Measurements from ENCODE around the gene EHD3.
"Not testable (repeated sequence)": the region's sequence is repeated elsewhere in the genome, so short reads cannot be mapped to it uniquely, and the experiment has no call there.

The EHD3 gene

DNA sequence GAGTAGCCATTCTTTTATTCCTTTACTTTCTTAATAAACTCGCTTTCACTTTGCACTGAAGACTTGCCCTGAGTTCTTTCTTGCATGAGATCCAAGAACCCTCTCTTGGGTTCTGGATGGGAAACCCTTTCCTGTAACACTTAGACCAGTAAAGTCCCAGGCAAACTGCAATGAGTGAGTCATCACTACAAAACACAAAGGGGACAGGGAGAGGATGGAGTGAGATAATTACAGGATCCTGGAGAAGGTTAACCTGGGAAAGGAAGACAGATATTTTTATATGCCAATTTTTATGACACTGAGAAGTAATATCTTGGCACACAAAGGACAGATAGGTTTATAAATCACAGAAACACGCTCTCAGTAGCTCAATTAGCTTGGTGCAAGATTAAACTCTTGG, 48.7 kb downstream of the EHD3 start:
- in situ Hi-C loops (cut with MboI; ENCODE audit: low sequenced_read_pairs) = no loop called here

DNA sequence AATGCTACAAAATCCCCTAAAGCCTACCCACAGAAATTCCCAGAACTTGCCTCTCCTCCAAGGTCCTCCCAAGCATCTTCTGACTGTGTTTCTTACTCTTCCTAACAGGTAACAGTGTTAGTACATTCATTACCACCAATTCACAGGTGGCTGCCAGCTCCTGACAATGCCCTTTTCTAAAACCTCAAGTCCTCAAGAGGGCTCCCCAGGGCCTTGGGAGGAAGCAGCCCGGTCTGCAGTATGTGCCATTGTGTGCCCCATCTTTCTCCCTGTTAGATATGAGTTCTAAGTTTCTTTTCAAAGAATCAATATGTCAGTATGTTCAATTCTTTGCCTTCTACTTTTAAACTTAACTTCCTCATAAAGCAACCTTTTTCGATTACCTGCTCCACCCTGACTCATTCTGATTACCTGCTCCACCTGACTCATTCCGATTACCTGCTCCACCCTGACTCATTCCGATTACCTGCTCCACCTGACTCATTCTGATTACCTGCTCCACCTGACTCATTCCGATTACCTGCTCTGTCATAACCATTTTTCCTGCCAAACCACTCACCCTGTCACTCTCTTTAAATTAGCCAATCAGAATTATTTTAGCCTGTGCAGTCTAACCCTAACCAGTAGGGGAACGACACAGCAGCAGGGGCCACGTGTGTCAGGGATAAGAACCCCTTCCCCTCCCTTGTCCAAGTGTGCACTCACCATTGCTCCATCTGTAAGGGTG, 49.4 kb downstream of the EHD3 start:
- in situ Hi-C loops (cut with MboI; ENCODE audit: low sequenced_read_pairs) = not testable (repeated sequence)

DNA sequence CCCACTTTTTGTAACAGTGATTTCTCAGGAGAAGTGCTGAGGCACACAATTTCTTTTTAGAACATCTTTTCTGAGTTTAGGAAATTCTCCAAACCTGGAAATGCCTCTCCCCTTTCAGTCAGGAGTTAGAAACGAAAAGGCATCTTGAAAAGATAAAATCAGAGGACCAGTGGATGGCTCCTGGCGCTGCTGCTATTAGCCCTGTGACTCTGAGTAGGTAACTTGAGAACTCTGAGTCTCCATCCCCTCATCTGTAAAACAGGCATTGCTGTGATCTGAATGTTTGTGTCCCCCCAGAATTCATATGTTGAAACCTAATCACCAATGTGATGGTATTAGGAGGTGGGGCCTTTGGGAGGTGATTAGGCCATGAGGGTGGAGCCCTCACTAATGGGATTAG, 50.2 kb downstream of the EHD3 start:
- in situ Hi-C loops (cut with MboI; ENCODE audit: low sequenced_read_pairs) = no loop called here

DNA sequence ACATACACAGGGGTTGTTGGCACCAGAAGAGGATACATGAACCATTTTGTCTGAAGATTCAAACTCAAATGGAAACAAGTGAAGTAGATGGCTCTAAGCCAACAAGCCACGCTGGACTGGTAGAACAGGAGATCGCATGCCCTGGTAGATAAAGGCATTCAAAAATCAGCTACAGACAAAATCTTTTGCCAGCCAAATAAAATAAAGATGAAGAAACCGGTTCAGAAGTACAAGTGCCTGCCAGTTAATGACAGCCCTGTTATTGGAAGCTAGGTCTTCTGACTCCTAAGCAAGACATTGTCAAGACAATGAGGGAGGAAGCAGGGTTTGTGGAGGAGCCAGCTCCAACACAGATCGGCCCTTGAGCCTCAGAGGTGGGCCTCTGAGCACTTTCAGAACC, 52.3 kb downstream of the EHD3 start:
- in situ Hi-C loops (cut with MboI; ENCODE audit: low sequenced_read_pairs) = no loop called here

DNA sequence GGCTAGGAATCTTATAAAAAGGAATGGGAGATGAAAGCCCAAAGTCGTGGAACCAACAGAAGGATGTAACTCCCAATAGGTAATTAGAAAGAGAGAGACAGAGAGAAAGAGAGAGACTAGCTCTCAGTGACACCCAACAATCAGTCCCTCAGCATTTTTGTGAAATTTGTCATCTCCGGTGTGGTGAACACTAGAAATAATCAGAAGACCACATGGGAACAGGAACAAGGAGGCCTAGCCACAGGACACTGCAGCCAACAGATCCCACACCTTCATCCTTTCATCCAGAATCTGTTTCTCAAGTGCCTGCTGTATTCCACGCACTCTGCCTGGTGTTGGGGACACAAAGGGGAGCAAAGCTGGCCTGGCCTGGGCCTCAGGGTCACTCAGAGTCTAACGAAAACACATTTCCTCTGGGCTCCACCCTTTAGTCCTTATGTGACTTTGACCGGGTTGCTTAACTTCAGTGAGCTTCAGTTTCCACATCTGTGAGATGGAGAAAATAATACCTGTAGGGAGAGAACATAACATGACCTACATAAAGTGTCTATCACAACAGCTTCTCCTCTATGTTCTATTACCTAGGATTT, 53.1 kb downstream of the EHD3 start:
- in situ Hi-C loops (cut with MboI; ENCODE audit: low sequenced_read_pairs) = no loop called here

DNA sequence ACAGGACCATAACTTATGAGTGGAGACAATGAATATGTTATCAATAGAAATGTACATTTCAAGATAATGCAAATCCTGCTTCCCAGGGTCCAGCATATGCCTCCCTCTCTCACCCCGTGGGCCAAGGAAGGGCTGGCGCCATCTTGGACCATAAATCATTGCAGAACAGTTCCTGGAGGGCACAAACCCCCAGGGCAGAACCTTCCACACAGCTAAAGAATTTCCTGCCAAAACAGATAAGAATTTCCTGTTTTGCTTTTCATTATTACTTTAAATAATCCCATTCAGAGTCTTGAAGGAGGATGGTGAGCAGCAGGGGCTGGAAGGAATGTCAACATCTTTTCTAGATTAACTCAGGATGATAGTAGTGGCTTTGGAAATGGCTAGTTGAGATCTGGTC, 53.7 kb downstream of the EHD3 start:
- in situ Hi-C loops (cut with MboI; ENCODE audit: low sequenced_read_pairs) = no loop called here

DNA sequence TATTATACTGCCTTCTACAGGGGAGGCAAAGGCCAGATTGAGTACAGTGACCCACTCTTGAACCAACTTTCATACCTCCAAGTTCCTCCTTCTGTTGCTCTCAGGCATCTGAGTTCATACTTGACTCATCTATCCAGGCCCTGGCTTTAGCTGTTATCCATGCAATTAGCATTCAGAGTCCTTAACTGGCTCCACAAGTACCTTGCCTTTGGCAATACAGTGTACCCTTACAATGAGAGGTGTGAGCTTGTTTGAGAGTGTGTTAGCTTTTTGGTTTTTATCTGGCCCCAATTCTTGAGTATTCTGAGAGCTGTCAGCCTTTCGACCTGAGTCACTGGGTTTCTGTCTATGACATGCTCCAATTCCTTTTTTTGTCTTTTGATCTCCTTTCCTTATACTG, 60.2 kb downstream of the EHD3 start:
- in situ Hi-C loops (cut with MboI; ENCODE audit: low sequenced_read_pairs) = no loop called here

DNA sequence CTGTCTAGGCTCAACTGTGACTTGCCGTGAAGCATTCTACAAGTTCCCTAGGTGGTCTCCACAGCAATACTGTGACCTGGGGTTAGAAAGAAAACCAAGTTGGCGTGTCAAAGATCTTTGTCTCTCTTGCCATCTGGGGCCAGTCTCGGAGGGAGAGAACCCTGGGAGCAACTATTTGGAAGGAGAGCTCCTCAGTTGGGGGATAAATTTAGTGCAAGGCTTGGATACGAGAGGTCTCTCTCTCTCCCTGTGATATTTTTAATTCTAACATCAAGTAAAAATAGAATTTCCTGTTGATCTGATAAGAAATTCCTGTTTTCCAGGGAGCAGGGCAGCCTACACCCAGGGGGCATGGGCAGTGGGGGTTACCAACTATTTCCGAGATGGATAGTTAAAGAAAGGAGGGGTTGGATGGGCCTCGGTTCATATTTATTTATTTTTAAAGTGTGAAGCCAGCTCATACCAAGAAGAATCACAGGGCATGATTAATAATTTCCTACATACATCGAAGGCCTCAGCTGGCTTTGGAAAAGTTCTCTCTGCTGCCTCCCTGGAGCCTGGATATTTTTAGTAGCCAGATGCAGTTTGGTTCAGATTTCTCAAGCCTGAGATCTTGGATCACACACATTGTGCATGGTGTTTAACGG, 62.8 kb downstream of the EHD3 start:
- in situ Hi-C loops (cut with MboI; ENCODE audit: low sequenced_read_pairs) = no loop called here

DNA sequence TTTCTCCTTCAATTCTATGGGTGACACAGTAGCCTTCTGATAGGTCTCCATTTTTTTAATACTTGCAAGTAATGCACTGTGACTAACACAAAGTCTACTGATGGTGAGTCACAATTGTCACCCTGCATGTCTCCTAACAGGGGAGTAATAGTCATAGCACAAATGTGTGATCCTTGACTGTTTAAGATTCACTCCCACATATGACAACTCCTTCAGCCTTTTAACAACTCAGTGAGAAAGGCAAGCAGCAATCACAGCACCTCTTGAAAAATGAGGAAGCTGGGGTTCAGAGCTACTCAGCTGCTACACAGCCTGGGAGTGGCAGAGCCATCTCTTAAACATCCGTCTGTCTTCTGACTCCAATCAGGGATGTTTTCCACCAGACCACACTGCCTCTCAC, 63.8 kb downstream of the EHD3 start:
- in situ Hi-C loops (cut with MboI; ENCODE audit: low sequenced_read_pairs) = no loop called here

DNA sequence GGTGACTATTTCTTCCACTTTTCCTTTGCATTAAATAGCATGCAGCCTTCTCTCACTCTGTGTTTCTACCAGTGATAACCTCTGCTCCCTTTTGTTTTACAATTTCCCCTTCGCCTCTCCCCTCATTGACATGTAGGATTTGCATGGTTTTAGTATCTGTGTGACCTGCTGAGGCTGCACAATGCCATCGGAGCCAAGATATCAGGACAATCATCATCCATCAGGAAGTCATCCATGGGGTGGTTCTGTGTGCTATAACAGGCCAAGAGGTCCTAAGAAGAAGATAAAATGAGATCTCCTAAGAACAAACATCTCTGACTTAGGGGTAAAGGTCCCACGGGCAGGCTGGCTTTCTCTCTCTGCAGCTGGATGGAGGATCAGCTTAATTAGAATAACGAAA, 65.6 kb downstream of the EHD3 start:
- in situ Hi-C loops (cut with MboI; ENCODE audit: low sequenced_read_pairs) = no loop called here

DNA sequence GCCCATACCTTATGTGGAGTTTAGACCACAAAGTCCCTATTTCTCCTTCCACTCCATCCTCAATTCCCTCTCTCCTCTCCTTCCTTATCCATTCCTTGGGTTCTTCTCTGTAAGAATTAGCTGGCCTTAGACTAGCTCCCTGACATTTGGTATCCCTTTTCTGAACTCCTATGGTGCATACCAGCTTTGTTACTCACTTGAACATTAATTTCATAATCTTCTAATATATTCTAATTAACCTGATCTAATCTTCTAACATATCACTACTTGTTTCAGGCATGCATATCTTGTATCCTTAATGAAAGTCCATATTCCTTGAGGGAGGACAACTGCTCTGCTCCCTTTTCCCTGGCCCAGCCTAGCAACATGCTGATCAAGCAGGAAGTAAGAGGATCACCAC, 66.4 kb downstream of the EHD3 start:
- in situ Hi-C loops (cut with MboI; ENCODE audit: low sequenced_read_pairs) = no loop called here

DNA sequence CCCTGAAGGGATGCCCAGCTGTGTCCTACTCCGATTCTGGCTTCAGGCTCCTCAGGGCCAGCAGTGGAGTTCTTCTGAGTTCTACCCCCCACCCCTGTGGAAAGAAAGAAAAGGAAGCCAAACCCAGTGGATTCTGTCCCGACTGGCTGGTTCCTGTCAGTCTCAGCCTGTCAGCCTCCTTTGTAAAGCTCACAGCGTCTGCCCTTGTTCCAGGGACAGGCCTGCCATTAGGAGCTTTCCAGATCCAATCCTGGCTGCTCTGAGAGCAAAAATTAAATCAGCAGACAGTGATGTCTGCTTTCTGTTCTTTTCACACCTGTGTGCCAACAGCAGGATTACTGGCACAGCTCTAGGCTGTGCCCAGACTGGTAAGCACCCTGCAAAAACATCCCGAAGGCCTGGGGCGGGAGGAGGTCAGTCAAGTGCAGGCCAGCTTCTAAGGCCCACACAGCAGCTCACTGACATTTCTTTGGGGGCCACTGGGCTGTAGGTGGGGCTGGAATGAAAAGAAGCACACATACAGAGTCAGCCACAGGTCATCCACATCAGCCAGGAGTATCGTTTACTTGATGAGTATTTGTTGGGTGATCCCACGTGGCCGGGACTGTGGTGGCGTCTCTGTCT, 69.1 kb downstream of the EHD3 start:
- in situ Hi-C loops (cut with MboI; ENCODE audit: low sequenced_read_pairs) = no loop called here

DNA sequence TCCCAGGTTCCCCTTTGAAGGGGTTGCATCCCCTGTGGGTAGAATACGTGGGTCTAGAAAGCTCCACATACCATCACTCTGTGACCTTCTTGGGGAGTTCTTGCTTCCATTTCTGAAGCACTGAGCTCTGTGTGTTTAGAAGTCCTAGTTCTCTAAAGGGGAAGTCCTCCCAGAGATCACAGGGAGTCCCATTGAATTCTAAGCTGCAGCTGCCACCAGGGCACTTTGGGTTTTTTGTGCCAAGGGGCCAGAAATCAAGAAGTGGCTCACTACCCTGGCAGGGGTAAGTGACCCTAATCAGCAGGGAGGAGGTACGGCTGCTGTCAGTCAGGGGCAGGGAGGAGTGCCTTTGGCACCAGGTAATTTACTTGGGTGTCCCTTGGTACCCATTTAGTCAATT, 70.9 kb downstream of the EHD3 start:
- in situ Hi-C loops (cut with MboI; ENCODE audit: low sequenced_read_pairs) = no loop called here

DNA sequence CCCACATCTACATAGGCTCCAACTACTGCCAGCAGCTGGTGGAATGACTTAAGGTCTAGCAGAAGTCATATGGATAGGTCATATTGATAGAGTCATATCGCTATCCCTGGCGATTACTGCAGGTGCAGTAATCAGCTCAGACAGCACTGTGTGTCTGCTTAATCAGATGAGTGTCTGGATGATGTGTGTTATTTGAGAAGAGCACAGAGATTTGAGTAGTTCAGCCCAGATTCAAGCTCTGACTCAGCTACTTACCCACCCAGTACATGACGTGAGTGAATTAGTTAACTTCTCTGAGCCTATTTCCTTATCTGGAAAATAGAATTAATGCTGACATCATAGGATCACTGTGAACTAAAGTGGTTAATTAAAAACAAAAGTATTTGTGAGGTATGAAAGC, 78.9 kb downstream of the EHD3 start:
- in situ Hi-C loops (cut with MboI; ENCODE audit: low sequenced_read_pairs) = no loop called here

DNA sequence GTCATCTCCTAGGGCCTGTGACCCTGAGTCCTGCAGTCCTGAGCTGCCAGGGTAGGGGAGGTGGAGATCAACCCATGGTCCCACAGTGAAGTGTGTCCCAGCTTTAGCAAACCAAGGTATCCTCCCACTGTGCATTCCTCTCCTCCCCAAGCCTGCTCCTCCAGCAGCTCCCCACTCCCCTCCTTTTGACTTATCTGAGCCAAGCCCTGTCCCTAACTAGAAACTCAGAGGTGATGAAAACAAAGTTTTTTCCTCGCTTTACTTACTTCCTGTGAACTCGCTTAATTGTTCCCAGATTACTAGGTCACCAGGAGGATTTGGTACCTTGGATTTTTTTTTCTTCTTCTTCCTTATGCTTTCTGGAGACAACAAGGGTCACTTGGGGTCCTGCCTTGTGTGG, 80.8 kb downstream of the EHD3 start:
- in situ Hi-C loops (cut with MboI; ENCODE audit: low sequenced_read_pairs) = no loop called here

DNA sequence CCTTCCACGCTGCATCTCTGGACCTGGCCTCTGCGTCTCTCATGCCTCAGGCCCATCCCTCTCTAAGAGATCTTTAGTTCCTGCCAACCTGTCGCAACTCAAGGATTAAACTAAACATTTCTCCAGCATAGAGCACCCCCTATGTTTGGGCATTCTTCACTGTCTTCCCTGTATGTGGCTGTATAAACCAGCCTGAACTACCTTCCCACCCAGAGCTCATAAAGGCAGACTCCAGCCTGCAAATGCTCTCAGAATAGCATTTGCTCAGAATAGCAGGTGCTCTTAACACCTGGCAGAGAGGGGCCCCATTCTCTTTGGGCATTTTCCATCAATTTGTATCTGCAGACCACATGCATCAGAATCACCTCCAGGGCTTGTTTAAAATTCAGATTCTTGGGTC, 83.4 kb downstream of the EHD3 start:
- in situ Hi-C loops (cut with MboI; ENCODE audit: low sequenced_read_pairs) = no loop called here

DNA sequence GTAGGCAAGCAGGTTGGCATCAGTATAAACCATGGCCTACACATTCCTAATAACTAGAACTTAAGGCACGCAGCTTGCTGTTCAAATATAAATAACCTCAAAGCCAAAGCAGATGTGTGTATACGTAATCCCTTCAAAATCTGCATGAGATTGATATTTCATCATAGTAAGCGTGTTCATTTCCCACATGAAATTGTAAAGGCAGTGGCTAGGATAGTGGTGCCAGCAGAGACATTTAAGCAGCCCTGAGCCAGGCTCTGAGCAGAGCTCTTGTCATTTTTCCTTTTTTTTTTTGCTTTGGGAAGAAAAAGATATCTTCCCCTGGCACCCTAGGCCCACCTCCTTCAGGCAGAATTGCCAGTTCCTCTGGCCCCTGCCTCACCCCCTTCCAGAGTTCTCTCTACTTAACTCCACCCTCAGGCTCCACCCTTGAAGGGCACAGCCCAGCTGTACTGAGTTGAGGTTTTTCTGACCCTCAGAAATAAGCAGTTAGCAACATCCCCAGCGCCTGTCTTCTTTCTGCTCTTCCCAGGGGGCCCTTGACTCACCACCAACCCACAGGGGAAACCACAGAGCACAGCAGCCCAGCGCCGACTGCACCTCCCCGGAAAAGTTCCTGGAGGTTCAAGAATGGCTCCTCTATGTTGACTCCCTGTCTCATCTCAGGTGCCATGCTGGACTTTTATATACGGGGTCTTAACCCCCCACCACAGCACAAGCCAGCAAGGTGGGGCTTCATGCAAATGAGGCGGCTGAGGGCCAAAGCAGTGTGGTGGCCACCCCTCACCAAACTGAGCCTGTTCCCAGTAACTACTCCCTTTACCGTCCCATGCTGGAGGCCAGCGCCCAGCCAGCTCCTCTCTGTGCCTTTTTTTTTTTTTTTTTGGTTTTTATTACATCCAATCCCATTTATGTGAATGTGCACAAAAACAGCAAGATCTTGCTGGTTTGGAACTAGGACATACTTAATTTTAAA, 84.7 kb downstream of the EHD3 start:
- in situ Hi-C loops (cut with MboI; ENCODE audit: low sequenced_read_pairs) = no loop called here

Data from HL-60/S4 treated with phorbol 12-myristate 13-acetate at 8.2 ng/mL for 4 days and 3 days (cell line).